ENCODE measurements around the gene EZH2.

Gene EZH2

DNA sequence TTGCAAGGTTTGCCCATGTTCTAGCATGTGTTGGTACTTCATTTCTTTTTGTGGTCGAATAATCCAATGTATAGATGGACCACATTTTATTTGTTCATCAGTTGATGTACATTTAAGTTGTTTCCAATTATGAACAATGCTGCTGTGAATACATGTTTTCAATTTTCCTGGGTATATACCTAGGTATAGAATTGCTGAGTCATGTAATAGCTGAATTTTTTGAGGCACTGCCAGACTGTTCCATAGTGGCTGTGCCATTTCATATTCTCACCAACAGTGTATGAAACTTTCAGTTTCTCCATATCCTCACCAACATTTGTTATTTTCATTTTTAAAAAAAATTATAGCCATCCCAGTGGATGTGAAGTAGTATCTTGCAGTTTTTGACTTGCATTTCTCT, 90.5 kb downstream of the EZH2 start:
- Histone ChIP-seq H3K27ac (no peak overlapping the region), H3K4me3 (no peak overlapping the region)
- TF ChIP-seq, protein P1, sequence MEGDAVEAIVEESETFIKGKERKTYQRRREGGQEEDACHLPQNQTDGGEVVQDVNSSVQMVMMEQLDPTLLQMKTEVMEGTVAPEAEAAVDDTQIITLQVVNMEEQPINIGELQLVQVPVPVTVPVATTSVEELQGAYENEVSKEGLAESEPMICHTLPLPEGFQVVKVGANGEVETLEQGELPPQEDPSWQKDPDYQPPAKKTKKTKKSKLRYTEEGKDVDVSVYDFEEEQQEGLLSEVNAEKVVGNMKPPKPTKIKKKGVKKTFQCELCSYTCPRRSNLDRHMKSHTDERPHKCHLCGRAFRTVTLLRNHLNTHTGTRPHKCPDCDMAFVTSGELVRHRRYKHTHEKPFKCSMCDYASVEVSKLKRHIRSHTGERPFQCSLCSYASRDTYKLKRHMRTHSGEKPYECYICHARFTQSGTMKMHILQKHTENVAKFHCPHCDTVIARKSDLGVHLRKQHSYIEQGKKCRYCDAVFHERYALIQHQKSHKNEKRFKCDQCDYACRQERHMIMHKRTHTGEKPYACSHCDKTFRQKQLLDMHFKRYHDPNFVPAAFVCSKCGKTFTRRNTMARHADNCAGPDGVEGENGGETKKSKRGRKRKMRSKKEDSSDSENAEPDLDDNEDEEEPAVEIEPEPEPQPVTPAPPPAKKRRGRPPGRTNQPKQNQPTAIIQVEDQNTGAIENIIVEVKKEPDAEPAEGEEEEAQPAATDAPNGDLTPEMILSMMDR (IDR thresholded peaks at IDR 0.05) = no peak
- DNase-seq (ENCODE audit: low spot score) = no peak

DNA sequence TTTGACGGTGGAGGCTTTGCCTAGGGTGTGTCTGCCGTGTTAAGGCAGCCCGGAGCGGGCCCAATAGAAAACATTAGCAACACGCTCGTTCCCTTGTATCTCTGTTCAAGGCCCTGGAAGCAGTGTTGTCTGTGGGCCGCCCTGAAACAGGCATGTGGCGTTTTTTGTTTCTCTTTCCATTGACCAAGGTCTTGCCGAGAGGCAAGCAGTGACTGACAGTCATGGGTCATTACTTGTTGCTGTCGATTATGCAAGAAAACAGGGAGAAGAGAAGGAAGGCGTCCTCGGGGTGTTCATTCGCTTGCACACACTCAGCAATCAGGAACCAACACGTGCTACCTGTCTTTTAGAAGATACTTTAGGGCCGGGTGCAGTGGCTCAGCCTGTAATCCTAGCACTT, 92.5 kb downstream of the EZH2 start:
- Histone ChIP-seq H3K4me3 (no peak overlapping the region), H3K27ac (no peak overlapping the region)
- no peak for DNase-seq (ENCODE audit: low spot score)
- TF ChIP-seq, protein P1 (IDR thresholded peaks at IDR 0.05) = no peak

DNA sequence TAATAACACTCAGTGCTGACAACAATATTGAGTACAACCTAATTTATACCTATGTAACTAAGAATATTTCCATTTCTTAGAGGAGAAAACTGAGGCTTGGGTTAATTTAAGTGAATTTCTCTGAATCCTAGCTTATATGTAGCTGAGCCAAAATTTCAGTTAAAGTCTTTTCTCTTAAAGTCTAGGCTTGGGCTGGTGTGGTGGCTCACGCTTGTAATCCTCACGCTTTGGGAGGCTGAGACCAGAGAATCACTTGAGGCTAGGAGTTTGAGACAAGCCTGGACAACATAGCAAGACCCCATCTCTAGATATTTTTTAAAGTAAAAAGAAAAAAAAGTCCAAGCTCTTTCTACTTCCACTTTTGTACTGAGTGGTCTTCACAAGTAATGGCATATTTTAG, 93.2 kb downstream of the EZH2 start:
- Histone ChIP-seq H3K27ac (no peak overlapping the region), H3K4me3 (no peak overlapping the region)
- TF ChIP-seq, protein P1 (IDR thresholded peaks at IDR 0.05) = no peak
- DNase-seq (ENCODE audit: low spot score) = no peak

DNA sequence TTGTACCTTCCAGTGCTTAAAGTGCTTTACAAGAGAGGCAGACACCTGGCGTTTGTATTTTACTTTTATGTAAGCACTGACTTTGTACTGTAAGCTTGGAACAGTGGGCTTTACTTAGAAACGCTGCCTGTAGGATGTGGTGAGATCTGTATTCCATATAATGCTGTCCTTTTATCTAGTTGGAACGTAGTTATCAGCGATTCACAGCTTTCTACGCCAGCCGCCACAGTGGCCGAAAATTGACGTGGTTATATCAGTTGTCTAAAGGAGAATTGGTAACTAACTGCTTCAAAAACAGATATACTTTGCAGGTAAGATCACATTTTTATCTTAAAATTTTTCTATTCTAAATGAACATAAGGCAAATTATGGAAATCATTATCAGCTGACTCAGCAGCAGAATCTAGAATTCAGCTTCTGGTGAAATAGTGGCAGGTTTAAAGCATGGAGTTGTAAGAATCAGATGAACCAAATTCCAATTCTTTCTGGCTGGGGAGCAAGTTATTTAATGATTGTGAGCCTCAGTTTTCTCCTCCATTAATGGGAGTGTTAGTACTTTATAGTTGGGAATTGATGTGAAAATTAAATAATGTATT, 93.9 kb downstream of the EZH2 start:
- no peak overlapping the region for H3K27ac ChIP-seq
- no peak overlapping the region for H3K4me3 ChIP-seq
- TF ChIP-seq, protein P1 (IDR thresholded peaks at IDR 0.05) = no peak
- no peak for DNase-seq (ENCODE audit: low spot score)

DNA sequence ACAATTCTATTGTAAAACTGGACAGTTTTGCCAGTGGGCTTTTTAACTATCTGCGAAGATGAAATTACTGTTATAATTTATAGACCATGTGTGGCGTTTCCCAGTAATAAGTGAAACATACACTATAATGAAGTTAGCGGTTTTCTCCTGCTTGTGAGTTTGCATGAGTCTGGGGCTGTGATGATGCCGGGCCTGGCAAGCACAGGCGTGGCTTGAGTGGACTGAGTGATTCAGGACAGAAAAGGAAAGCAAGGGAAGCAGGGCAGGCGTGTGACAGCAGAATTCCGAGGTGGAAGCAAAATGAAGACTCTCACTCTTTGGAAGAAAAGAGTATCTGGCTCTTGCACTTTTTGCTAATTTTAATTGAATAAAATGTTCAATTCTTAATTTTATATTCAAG, 94.9 kb downstream of the EZH2 start:
- H3K27ac ChIP-seq = no peak overlapping the region
- no peak for DNase-seq (ENCODE audit: low spot score)
- no peak overlapping the region for H3K4me3 ChIP-seq
- TF ChIP-seq, protein P1 (IDR thresholded peaks at IDR 0.05) = no peak

DNA sequence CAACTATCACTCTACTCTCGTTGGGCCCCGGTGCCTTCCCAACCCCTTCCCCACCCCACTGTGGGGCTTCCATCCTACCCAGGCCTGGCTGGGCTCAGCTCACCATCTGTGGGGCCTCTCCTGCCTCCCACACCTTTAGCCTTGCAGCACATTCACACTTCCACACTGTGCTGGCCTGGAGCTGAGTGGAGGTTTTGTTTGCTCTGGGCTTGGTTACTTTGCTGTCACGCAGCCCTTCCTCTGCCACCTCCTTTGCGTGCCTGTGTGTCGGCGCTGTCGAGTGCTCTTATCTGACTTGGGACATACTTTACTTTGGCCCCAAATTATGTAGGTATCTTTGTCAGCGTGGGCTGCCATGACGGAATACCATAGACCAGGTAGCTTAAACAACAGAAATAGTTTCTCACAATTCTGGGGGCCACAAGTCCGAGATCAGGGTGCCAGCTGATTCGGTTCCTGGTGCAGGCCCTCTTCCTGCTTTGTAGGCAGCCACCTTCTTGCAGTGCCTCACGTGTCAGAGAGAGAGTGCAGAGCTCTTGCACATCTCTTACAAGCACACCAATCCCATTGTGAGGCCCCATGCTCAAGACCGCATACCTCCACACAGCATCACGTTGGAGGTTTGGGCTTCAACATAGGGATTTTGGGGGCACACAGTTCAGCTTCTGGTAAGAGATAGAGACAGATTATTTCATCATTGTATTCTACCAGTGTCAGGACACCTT, 96.4 kb downstream of the EZH2 start:
- H3K4me3 ChIP-seq = no peak overlapping the region
- H3K27ac ChIP-seq = no peak overlapping the region
- no peak for DNase-seq (ENCODE audit: low spot score)
- TF ChIP-seq, protein P1 (IDR thresholded peaks at IDR 0.05) = no peak

Data from coronary artery (tissue), 2 donors.